Body of pancreas (tissue), 4 donors: ENCODE data around the gene DHCR7.

ENCODE experiments used
- POLR2A ChIP-seq, 3 donors: fragments of 450-650 bp; IDR thresholded peaks; one replicate each; pipeline ENCODE4 v1.6.1; 2016; ENCODE audit warnings: antibody characterized with exemption in 3 of 3, mild to moderate bottlenecking in 2 of 3
- TF ChIP-seq, protein P1 (sequence below), 7 experiments: fragments of 450-650 bp in 4 of 7; fragments of 200-600 bp in 3 of 7; sonication (generic) in 3 of 7; IDR thresholded peaks; one replicate each; pipeline ENCODE4 v1.5.1; 2016 to 2019; ENCODE audit warnings: antibody characterized with exemption in 7 of 7

DNA sequence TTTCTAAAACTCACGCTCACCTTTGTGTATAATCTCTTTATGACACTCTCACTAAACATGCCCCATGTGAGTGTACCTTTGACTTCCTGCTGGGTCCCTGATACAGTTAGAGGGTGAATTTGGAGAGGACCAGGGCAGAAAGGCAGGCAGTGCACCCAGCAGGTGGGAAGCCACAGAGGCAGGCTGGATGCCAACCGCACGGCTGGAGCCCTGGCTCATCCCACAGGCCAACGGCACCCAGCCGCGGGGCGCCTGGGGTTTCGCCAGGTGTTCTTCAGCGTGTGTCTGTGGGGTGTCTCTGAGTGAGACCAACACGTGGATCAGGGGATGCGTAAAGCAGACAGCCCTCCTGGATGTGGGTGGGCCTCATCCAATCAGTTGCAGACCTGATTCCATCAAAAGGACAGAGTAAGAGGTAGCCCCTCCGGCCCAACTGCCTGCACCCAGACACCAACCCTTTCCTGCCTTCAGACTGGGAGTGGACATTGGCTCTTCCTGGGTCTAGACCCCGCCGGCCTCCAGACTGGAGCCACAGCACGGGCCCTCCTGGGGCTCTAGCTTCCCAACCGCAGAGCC lies 51.6 kb downstream of the DHCR7 start:
- TF ChIP-seq, protein P1, sequence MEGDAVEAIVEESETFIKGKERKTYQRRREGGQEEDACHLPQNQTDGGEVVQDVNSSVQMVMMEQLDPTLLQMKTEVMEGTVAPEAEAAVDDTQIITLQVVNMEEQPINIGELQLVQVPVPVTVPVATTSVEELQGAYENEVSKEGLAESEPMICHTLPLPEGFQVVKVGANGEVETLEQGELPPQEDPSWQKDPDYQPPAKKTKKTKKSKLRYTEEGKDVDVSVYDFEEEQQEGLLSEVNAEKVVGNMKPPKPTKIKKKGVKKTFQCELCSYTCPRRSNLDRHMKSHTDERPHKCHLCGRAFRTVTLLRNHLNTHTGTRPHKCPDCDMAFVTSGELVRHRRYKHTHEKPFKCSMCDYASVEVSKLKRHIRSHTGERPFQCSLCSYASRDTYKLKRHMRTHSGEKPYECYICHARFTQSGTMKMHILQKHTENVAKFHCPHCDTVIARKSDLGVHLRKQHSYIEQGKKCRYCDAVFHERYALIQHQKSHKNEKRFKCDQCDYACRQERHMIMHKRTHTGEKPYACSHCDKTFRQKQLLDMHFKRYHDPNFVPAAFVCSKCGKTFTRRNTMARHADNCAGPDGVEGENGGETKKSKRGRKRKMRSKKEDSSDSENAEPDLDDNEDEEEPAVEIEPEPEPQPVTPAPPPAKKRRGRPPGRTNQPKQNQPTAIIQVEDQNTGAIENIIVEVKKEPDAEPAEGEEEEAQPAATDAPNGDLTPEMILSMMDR (IDR thresholded peaks at IDR 0.05): no peak
- TF ChIP-seq POLR2A (IDR thresholded peaks at IDR 0.05): no peak
